GM18502 (cell line): Measurements from ENCODE around the gene B3GAT3.
"Not testable (repeated sequence)": the region's sequence is repeated elsewhere in the genome, so short reads cannot be mapped to it uniquely, and the experiment has no call there.

Source experiments
- ATAC-seq: cut with Tn5 transposase; IDR thresholded peaks from one replicate; pipeline ENCODE4 v1.9.1; 2021; ENCODE audit warnings: mild to moderate bottlenecking; ENCODE audit not compliant: unreplicated experiment, poor library complexity

The B3GAT3 gene

GRCh38 chr11:62581735-62582134 is 40.1 kb downstream of the B3GAT3 start:
- ATAC-seq = not testable (repeated sequence)

DNA sequence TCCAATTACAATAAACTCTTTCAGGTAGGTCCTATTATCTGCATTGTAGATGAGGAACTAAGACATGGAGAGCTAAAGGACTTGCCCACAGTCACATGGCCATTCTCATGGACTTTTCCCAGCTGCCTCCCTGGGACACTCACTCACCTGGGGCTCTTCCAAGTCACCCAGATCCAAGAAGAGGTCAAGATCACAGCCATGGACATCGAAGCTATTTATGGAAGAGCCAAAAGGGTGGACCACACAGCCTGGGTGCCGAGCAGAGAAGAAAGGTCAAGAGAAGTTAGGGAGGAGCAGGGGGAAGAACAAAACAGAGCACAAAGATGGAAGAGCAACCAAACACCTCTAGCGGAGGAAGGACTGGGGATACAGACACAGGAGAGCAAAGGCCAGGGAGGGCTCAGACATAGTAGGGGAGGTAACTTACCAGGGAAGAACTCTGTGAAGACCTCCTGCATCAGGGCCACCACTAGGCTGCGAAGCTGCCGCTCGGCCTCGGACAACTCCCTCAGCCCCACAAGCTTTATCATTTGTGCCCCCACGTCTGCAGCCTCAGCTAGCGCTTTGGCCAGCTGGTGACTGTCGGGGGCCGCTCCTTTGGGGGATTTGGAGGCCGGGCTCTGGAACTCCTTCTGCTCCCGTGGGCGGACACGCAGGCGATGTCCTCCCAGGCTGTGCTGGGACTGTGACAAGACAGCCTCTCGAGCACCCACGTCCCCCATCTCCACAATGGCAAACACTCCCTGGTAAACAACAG is 40.6 kb downstream of the B3GAT3 start:
- ATAC-seq = no peak

DNA sequence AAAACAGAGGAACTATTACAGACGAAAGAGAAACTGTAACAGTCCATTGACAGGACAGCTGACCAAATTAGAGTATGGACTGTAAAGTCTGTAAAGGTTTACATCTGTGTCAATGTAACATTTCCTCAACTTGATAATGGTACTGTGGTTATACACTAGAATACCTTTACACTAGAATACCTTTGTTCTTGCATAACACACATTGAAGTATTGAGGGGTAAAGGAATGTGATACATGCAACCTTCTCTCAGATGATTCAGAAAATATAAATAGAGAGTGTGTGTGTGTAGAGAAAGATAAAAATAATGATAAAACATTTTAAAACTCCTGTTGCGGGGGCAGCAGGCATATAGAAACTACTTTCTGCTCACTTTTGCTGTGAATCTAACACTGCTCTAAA is 42.5 kb downstream of the B3GAT3 start:
- ATAC-seq = no peak

- no peak for ATAC-seq
Observed at GRCh38 chr11:62578541-62578940, 43.2 kb downstream of the B3GAT3 start.

GRCh38 chr11:62577046-62577714 is 44.6 kb downstream of the B3GAT3 start:
- no peak for ATAC-seq

GRCh38 chr11:62575837-62576236 is 45.9 kb downstream of the B3GAT3 start:
- no peak for ATAC-seq

DNA sequence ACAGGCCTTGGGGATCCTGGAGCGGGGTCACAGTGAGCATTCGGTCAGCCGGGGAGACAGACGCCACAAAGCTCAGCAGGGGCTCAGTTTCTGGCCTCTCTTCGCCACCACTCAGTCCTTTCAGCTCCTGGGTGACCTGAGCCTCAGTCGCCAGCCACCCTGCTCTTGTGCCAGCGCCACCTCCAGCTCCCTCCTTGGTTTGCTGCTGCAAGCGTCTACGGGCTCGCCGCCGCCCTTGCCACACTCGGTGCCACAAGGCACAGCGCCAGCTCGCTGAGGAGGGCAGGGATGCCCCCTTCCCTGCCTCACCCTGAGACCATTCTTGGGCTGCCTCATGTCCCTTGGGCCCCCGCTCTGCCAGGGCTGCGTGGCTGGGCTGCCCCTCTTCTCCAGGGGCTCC is 46.6 kb downstream of the B3GAT3 start:
- ATAC-seq = no peak

- peak; percentile 17 for ATAC-seq
Observed at GRCh38 chr11:62574363-62575071, 47.3 kb downstream of the B3GAT3 start.

DNA sequence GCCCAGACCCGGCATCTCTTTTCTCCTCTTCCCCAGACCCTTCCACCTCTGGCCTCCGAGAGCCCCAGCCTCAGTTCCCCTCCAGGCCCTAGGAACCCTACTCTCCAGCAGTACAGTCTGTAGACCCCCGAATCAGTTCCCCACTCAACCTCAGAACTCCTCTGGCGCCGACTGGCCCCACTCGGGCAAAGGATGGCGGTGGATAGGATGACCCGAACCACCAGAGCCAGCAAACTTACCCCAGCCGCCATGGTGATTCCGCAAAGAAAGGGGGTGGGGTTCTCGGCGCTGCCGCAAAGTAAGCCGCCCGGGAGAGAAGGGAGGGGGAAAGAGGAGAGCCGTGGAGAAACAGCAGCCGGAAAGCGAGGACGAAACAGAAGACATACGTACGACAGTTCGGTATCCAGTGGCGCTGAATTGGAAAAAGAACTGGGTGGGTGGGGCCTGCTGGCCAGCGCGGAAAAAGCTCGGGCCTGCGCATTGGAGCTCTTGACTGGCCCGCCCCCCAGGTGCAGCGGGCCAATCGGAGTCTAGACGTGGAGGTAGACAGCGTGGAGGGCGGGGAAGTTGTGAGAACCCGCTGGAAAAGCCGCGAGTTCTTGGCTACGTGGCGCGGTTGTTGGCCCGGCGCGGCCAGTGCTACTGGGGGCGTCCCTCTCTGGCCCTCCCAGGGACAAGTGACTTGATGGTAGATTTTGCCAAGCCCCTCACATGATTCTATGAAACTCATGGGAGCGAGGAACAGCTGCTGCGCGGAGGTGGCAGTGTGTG is 48.0 kb downstream of the B3GAT3 start, which contains the start of gene EEF1G:
TSS of gene EEF1G (minus strand) at position 300 of the 771 bp plus-strand sequence. CDS start at position 251, 49 bp downstream.
- peak; percentile 87 for ATAC-seq

DNA sequence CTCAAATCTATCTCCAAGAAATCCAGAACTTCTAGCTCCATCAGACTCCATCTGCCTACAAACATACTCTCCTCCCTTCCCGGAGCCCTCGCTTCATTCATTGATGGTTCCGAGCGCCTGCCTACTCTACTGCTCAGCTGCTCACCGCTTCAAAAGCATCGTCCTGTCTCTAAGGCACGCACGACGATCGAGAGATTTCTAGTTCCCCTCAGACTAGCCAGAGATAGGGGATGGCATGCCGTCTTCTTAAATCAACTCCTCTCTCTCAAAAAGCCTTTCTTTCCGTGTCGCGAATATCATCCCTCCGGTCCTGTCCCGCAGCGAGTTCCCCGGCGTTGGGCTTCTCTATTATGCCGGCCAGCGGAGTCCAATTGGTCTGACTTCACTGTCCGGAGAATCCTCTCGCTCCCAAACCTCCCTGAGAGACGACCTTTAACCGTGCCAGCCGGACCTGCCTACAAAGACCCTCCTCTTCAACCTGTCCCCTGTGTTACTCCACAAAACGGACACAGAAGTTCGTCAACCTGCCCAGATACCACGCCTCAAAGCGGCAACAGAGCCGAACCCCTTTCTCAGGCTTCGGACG is 48.7 kb downstream of the B3GAT3 start:
- no peak for ATAC-seq

DNA sequence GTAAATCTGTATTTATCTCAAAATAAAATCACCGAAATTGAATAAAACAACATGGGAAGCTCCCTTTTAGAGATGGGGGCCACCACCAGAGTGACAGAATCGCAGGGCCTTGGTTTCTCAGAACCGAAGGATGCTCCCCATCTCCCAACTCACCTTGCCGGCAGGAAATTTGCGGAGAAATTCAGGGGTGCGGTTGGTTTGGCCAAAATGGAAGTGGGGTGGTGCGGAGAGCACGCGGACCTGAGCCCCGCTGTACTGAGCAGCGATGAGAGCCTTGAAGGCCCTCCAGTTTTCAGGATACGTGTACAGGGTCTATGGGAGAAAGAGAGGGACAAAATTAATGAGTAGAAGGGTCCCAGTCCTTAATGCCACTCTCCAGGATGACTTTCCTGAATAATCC is 49.4 kb downstream of the B3GAT3 start:
- ATAC-seq = no peak

- not testable (repeated sequence) for ATAC-seq
Observed at GRCh38 chr11:62571493-62571892, 50.3 kb downstream of the B3GAT3 start.

DNA sequence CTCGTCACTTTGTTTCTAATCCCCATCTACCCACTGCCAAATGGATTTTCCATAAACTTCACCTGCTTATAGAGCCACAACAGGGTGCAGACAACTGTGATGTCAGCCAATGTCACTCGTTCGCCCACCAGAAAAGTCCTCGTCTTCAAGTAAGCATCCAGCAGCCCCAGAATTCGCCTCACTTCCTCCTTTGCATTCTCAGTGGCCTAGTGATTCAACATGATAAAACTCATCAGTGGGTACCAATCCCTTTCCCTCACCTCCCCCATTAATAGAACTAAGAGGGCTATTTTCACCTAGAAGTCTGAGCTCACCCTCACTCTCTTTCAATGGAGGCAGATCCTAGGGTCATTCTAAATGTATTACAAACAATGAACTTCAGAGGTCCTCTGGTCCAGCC is 50.9 kb downstream of the B3GAT3 start:
- ATAC-seq = not testable (repeated sequence)

- ATAC-seq = no peak
Observed at GRCh38 chr11:62569611-62570010, 52.2 kb downstream of the B3GAT3 start.

- no peak for ATAC-seq
Observed at GRCh38 chr11:62567018-62567633, 54.7 kb downstream of the B3GAT3 start.

DNA sequence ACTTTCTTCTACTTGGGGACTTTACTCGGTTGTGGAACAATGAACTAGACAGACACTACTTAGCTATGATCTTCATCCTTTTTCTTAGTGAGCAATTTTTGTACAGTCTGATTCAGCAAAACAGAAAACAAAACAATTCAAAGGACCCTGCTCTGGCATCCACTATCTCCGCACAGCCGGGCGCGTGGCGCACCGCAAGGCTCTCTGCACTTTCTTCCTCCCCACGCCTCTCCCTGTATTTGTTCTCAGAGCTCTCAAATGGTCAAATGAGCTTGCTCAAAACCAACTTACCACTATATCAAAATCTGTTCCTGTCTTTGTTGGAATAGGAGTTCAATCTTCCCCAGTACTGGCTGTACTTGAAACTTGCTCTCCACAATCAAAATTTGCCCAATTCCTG is 55.5 kb downstream of the B3GAT3 start:
- ATAC-seq = no peak
